Stimulated activated CD4-positive, alpha-beta T cell treated with anti-CD3 and anti-CD28 coated beads, Interleukin-12 subunit alpha, Interleukin-12 subunit beta, amount 100 ng/mL, for 4 hours (primary cell): ENCODE results near the gene RETN.

Experiments
- DNase-seq: peaks from one replicate; pipeline ENCODE4 v3.0.0-alpha.2; 2020

Gene RETN

GRCh38 chr19:7685546-7686445 lies 16.9 kb downstream of the RETN start:
- no peak for DNase-seq

- no peak for DNase-seq
Measured at GRCh38 chr19:7687177-7687576, 18.3 kb downstream of the RETN start.

GRCh38 chr19:7689165-7689564 lies 20.3 kb downstream of the RETN start:
- no peak for DNase-seq

- no peak for DNase-seq
Measured at GRCh38 chr19:7690779-7691258, 22.0 kb downstream of the RETN start.

DNA sequence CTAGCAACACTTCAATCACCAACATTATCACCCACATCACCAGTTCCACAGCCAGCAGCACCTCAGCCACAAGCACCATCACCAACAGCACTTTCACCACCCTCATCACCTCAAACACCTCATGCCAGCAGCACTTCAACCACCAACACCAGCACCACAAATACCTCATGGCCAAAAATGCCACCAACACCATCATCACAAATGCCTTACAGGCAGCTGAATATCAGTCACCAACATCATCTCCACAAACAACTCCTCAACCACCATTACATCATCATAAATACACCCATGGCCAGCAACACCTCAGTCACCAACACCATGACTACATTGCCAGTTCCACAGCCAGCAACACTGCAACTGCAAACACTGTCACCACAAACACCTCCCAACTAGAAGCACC lies 22.6 kb downstream of the RETN start:
- no peak for DNase-seq

DNA sequence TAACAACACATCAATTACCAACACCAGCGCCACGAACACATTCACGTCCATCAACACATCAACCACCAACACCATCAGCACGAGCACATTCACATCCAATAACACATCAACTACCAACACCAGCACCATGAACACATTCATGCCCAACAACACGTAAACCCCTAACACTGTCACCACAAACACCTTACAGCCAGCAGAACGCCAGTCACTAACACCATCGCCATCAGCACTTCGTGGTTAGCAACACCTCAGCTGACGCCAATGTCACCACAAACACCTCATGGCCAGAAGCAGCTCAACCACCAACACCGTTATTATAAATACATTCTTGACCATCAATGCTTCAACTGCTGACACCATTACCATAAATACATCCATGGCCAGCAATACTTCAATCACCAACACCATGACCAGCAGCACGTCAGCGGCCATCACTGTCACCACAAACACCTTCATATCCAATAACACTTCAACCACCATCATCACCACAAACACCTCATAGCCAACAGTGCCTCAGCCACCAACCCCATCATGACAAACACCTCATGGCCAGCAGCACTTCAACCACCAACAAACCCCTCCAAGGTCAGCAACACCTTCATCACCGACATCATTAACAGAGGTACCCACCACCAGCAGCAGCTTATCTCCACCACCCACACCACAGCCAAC lies 23.7 kb downstream of the RETN start:
- DNase-seq: no peak

- no peak for DNase-seq
Measured at GRCh38 chr19:7694499-7694898, 25.6 kb downstream of the RETN start.

DNA sequence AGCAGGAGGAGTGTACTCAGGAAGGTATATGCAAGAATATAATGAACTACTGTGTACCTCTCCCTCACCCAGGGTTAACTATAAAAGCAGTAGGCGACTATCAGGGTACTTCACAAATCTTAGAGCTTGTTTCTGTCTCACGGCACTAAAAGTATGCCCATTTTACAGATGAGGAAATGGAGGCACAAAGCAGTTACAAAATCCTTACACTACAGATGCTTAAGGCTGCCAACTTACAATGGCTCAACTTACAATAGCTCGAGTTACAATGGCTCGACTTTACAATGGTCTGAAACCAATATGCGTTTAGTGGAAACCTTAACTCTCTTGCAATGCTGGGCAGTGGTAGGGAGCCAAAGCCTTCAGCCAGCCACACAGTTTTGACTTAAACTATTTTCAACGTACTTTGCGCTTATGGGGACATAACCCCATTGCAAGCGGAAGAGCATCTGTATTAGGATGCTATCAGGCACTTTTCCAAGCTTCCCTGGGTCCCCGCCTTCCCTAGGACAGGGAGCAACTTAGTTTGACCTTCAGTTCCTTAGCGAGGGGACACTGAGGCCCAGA lies 29.0 kb downstream of the RETN start:
- DNase-seq: no peak

DNA sequence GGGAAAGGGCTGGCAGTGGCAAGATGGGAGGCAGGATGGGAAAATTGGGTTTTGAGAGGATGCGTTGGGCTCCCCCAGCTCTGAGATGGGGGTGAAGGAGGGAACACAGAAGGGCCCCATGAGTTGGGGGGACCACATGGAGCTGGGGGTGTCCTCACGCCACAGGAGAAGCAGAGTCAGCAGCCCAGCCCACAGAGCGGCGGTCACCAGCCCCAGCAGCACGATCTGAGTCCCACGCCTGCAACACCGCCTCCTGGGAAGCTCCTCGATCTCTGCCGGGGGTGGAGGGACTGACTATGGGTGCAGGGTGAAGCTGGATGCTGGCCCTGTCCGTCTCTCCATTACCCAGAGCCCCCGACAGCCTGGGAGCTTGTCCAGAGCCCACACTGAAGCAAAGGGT lies 29.7 kb downstream of the RETN start:
- DNase-seq: no peak

- no peak for DNase-seq
Measured at GRCh38 chr19:7699003-7699402, 30.2 kb downstream of the RETN start.

DNA sequence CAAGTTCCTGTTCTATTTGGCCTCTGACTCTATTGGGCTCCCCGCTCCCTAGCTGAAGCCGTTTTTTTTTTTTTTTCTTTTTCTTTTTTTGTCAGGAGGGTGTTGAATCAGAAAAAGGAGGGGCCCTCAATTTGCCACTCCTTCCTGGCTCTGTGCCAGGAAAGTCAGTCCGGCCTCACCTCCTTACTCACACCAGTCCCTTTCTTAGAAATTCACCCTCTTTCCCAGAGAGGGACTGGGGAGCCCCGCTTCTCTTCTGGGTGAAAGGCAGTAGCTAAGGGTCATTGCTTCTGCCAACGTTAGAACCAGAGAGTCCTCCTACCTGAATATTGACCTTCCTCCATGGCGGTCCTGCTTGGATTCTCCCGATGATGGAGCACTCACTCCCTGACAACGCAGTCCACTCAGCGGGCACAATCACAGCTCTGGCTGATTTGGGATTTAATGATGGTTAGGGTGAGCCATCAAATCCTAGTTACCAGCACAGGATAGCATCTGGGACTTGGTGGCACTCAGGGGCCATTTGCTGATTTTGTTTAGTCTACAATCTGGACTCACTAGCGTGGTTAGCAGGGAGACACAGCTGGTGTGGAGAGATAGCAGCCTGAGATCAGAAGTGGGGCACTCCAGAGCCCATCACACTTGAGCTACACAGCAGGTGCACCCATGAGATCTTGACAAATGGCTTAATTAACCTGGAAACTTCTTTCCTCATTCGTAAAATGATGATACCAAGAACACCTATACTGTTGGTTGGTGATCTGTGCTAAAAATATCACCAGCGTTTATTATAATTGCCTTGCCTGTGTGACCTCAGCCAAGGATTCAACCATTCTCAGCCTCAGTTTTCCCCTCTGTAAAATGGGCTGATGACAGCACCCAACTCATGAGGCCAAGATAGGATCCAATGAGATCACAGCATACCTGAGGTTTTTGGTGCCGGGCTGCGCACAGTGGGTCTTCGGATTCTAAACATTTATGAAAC lies 30.9 kb downstream of the RETN start:
- peak; percentile 20 for DNase-seq

DNA sequence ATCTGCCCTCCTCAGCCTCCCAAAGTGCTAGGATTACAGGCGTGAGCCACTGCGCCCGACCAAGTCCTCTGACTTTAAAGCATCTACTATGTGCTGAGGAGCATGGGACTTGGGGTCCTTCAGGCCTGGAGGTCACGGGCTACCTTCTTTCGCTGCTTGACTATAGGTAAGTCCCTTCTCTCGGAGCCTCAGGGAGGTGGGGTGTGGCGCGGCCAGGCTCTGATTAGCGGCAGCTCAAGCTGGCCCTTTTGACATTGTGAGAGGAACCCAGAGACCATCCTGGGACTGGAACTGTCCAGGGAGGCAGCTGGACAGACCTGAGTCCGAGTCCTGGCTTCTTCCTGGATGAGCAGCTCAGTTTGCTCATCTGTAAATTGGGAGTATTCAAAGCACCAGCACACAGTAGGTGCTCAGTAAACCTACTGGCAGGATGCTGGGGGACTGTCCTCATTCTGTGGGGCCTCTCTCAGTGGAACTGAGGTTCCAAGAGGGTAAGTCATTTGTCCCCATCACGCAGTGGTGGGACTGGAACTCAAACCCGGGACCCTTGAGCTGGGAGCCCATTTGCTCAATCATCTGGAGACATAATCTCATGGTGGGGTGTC lies 32.3 kb downstream of the RETN start:
- DNase-seq: no peak

DNA sequence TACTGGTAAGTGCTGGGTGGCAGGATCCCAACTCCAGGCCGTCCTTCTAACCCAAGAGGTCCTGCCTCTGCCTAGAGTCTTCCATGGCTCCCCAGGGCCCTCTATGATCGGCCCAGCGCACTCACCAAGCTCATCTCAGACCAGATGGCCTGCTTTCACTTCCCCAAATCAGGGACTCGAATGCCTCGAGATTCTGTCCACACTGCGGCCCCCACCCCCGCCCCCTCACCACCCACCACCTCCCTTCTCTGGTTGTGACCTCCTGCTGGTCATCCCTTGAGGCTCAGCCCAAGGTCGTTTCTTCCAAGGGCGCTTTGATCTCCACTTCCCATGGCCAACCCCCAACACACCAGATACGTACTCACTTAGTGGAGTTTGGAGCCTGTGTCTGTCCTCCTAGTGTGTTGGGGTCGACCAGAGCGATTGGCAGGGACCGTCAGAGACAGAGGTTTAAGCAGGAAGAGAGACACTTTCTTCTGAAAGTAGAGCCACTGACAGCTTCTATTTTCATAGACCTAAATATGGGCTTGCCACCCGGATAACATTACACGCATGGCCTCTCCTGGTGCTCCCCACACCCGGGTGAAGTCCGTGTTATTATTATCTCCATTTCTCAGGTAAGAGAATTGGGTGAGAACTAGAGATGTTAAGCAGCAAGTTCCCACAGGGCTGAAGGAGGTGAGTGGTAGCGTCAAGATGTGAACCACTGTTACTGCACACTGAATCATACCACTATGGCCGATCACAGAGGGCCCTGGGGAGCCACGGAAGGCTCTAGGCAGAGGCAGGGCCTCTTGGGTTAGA lies 33.0 kb downstream of the RETN start, which contains the start of gene FCER2:
Gene FCER2, minus strand, starts transcription at position 478 of the 804 bp plus-strand sequence. CDS start 2,371 bp downstream, outside the sequence.
- no peak for DNase-seq

- no peak for DNase-seq
Measured at GRCh38 chr19:7703332-7703731, 34.5 kb downstream of the RETN start.

DNA sequence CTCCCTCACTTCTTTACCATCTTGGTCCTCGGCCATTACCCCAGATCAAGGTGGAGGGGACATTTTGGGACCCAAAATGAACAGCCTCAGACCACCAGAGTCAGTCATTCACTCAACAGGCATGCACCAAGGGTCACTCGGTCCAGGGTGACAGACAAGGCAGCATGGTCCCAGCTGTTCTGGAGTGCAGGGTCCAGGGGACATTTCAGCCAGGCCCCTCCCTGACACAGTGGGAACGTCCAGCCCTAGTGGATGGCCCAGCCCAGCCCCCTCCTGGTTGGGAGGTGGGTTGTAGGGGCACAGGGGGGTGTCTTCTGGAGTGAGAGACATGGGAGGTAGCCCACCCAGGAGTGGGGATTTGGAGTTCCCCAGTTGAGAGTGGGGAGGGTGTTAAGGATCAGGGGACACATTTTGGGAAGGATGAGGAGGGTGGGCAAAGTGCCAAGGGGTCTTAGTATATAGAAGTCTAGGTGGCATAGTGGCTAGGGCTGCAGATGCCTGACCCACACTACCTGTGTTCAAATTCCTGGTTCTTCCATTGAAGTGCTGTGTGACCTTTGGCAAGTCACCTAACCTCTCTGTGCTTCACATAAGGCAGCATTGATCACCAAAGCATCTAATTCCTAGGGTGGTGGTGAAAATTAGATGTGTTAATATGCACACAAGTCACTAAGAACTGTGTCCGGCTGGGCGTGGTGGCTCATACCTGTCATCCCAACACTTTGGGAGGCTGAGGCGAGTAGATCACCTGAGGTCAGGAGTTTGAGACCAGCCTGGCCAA lies 35.6 kb downstream of the RETN start:
- no peak for DNase-seq

GRCh38 chr19:7705387-7706187 lies 36.7 kb downstream of the RETN start:
- DNase-seq: peak; percentile 69

GRCh38 chr19:7706188-7706954 lies 37.5 kb downstream of the RETN start:
- DNase-seq: no peak

- DNase-seq: no peak
Measured at GRCh38 chr19:7706955-7707456, 38.2 kb downstream of the RETN start.
